Measurements from ENCODE around the gene ZNF155.

Gene ZNF155

DNA sequence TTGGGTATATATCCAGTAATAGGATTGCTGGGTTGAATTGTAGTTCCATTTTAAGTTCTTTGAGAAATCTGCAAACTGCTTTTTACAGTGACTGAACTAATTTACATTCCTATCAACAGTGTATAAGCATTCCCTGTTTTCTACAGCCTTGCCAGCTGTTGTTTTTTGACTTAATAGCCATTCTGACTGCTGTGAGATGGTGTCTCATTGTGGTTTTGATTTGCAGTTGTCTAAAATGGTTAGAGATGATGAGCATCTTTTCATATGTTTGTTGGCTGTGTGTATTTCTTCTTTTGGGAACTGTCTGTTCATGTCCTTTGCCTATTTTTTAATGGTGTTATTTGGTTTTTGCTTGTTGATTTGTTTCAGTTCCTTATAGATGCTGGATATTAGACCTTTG, 37.2 kb downstream of the ZNF155 start:
- Histone ChIP-seq H3K9me3 (ENCODE audit: insufficient read depth, low read length, severe bottlenecking) (no peaks in the 10 kb centered on the region), H3K36me3 (ENCODE audit: insufficient read depth, low read length) (no peaks in the 10 kb centered on the region), H3K4me2 (ENCODE audit: insufficient read depth, low read length) (no peak overlapping the region), H4K20me1 (ENCODE audit: insufficient read depth, low read length) (no peaks in the 10 kb centered on the region), H3K79me2 (ENCODE audit: insufficient read depth, low read length) (peaks cover 15% of the 10 kb centered on the region), H3K27ac (ENCODE audit: low read length) (no peak overlapping the region), H3K9ac (ENCODE audit: low read depth, low read length) (no peak overlapping the region), H3K4me1 (ENCODE audit: insufficient read depth, low read length) (peaks cover 16% of the 10 kb centered on the region), H3K4me3 (ENCODE audit: low read depth in 1 of 2, low read length in 2 of 2) (no peak overlapping the region), H3K27me3 (ENCODE audit: insufficient read depth, low read length, poor library complexity) (no peaks in the 10 kb centered on the region), H2AFZ (ENCODE audit: low read depth, low read length) (no peak overlapping the region)
- no peak for DNase-seq
- no peak for ATAC-seq (ENCODE audit: insufficient read depth, low read depth)
- TF ChIP-seq, protein P1, sequence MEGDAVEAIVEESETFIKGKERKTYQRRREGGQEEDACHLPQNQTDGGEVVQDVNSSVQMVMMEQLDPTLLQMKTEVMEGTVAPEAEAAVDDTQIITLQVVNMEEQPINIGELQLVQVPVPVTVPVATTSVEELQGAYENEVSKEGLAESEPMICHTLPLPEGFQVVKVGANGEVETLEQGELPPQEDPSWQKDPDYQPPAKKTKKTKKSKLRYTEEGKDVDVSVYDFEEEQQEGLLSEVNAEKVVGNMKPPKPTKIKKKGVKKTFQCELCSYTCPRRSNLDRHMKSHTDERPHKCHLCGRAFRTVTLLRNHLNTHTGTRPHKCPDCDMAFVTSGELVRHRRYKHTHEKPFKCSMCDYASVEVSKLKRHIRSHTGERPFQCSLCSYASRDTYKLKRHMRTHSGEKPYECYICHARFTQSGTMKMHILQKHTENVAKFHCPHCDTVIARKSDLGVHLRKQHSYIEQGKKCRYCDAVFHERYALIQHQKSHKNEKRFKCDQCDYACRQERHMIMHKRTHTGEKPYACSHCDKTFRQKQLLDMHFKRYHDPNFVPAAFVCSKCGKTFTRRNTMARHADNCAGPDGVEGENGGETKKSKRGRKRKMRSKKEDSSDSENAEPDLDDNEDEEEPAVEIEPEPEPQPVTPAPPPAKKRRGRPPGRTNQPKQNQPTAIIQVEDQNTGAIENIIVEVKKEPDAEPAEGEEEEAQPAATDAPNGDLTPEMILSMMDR (IDR thresholded peaks at IDR 0.05; ENCODE audit: borderline replicate concordance, extremely low read depth, low read length, poor library complexity, severe bottlenecking) = no peak
- TF ChIP-seq EZH2 (IDR thresholded peaks at IDR 0.05; ENCODE audit: borderline replicate concordance, low read depth, low read length, severe bottlenecking) = no peak

DNA sequence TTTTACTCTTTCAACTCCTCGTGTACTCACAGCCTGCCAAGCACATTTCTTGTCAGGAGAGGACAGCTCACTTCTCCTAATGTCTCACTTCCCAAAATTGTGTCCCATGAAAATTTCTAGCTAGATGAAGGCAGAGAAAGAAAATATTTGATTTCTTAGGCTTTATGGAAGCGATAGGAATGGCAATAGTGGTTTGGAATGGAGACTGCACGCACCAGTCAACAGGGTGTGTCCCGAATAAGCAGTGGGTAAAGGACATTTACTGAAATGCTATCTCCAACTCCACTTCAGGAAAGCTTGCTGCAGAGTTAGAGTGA, 40.9 kb downstream of the ZNF155 start:
- Histone ChIP-seq H3K4me1 (ENCODE audit: insufficient read depth, low read length) (peaks cover 23% of the 10 kb centered on the region), H3K9ac (ENCODE audit: low read depth, low read length) (peak overlapping the region; percentile 66), H3K4me3 (ENCODE audit: low read depth in 1 of 2, low read length in 2 of 2) (peak overlapping the region; percentile 52 to 77; a peak in 3 of 4 replicates), H4K20me1 (ENCODE audit: insufficient read depth, low read length) (no peaks in the 10 kb centered on the region), H3K4me2 (ENCODE audit: insufficient read depth, low read length) (peak overlapping the region; percentile 84), H2AFZ (ENCODE audit: low read depth, low read length) (peak overlapping the region; percentile 97), H3K9me3 (ENCODE audit: insufficient read depth, low read length, severe bottlenecking) (peaks cover 4% of the 10 kb centered on the region), H3K27ac (ENCODE audit: low read length) (peak overlapping the region; percentile 73), H3K79me2 (ENCODE audit: insufficient read depth, low read length) (peaks cover 19% of the 10 kb centered on the region), H3K36me3 (ENCODE audit: insufficient read depth, low read length) (peaks cover 33% of the 10 kb centered on the region), H3K27me3 (ENCODE audit: insufficient read depth, low read length, poor library complexity) (no peaks in the 10 kb centered on the region)
- TF ChIP-seq EZH2 (IDR thresholded peaks at IDR 0.05; ENCODE audit: borderline replicate concordance, low read depth, low read length, severe bottlenecking) = no peak
- TF ChIP-seq, protein P1 (IDR thresholded peaks at IDR 0.05; ENCODE audit: borderline replicate concordance, extremely low read depth, low read length, poor library complexity, severe bottlenecking) = no peak
- ATAC-seq (ENCODE audit: insufficient read depth, low read depth) (no peak), DNase-seq (no peak)

DNA sequence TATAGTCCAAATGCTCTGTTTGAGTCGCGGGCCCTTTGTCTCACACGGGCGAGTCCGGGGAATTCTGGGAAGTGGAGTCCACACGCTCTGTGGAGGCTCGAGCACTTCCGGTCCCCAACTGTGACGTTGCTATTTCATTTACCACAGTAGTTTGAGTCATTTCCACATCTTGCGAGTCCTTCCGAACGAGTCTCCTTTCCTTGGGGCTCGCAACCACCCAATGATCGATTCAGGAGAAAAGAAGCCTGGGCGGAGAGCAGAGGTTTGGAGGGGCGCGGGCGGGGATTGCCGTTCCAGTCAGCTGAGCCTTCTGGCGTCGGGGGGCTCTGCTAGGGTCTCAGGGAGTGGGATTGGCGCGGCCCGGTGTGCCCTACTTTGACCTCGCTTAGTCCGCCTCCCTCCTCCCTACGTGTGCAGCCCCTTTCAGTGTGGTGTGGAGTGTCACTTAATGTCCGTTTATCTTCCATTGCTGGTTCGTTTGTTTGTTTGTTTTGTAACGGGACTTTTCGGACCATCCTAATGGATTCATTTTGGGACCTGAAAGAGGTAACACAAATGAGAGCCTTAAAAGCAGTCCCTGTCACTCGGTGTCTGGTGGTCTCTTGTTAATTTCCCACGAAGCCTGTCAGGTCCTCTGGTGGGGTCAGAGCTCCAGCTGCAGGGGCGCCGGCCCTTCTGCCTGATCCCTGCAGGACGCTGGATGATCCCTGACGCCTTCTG, 41.4 kb downstream of the ZNF155 start, which contains the start of gene ZNF222:
Gene ZNF222, plus strand, starts transcription at position 163 of the 720 bp plus-strand sequence. Its CDS starts 58 bp downstream, at position 221.
- peaks cover 23% of the 10 kb centered on the region for H3K4me1 ChIP-seq (ENCODE audit: insufficient read depth, low read length)
- TF ChIP-seq, protein P1 (IDR thresholded peaks at IDR 0.05; ENCODE audit: borderline replicate concordance, extremely low read depth, low read length, poor library complexity, severe bottlenecking) = no peak
- no peak for TF ChIP-seq EZH2 (IDR thresholded peaks at IDR 0.05; ENCODE audit: borderline replicate concordance, low read depth, low read length, severe bottlenecking)
- H2AFZ ChIP-seq (ENCODE audit: low read depth, low read length) = peak within 1 kb of the TSS; percentile 97
- peaks cover 19% of the 10 kb centered on the region for H3K79me2 ChIP-seq (ENCODE audit: insufficient read depth, low read length)
- peaks cover 6% of the 10 kb centered on the region for H3K9me3 ChIP-seq (ENCODE audit: insufficient read depth, low read length, severe bottlenecking)
- peak within 1 kb of the TSS; percentile 52 to 77; a peak in 3 of 4 replicates for H3K4me3 ChIP-seq (ENCODE audit: low read depth in 1 of 2, low read length in 2 of 2)
- peak; percentile 100 for ATAC-seq (ENCODE audit: insufficient read depth, low read depth)
- H3K36me3 ChIP-seq (ENCODE audit: insufficient read depth, low read length) = peaks cover 38% of the 10 kb centered on the region
- no peaks in the 10 kb centered on the region for H4K20me1 ChIP-seq (ENCODE audit: insufficient read depth, low read length)
- peak; percentile 87 for DNase-seq
- no peaks in the 10 kb centered on the region for H3K27me3 ChIP-seq (ENCODE audit: insufficient read depth, low read length, poor library complexity)
- H3K9ac ChIP-seq (ENCODE audit: low read depth, low read length) = peak within 1 kb of the TSS; percentile 66
- peak within 1 kb of the TSS; percentile 73 for H3K27ac ChIP-seq (ENCODE audit: low read length)
- peak within 1 kb of the TSS; percentile 84 for H3K4me2 ChIP-seq (ENCODE audit: insufficient read depth, low read length)

All from DND-41 (cell line).